ENCODE data around the gene ECPAS. TPM values are rescaled to one million over a fixed set of nuclear protein-coding genes. Genes with fewer than 3 reads are reported as not detected.
"Not testable (repeated sequence)": the region's sequence is repeated elsewhere in the genome, so short reads cannot be mapped to it uniquely, and the experiment has no call there.

The ECPAS gene
- 40.6 and 49.5 TPM in 2 replicates for total RNA-seq (2014; rRNA removed; shearing (Covaris generic))

- DNase-seq (ENCODE audit: low read depth), result peak; percentile 83
These were observed at the start of gene ECPAS for GRCh38 chr9:111483858-111484571. ECPAS (minus strand) TSS chr9:111484383; CDS start chr9:111472918, 11,465 bp downstream.

- no peak for DNase-seq (ENCODE audit: low read depth)
These were observed 49.1 kb upstream of the ECPAS start for GRCh38 chr9:111533099-111533790.

DNA sequence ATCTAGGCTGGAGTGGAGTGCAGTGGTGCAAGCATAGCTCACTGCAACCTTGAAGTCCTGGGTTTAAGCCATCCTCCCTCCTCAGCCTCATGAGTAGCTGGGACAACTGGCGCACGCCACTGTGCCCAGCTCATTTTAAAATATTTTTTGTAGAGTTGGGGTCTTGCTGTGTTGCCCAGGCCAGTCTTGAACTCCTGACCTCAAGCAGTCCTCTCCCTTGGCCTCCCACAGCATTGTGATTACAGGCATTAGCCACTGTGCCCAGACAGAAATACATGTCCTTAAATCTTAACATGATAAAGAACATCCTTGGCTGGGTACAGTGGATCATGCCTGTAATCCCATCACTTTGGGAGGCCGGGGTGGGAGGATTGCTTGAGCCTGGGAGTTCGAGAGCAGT lies 47.5 kb upstream of the ECPAS start:
- no peak for DNase-seq (ENCODE audit: low read depth)

DNA sequence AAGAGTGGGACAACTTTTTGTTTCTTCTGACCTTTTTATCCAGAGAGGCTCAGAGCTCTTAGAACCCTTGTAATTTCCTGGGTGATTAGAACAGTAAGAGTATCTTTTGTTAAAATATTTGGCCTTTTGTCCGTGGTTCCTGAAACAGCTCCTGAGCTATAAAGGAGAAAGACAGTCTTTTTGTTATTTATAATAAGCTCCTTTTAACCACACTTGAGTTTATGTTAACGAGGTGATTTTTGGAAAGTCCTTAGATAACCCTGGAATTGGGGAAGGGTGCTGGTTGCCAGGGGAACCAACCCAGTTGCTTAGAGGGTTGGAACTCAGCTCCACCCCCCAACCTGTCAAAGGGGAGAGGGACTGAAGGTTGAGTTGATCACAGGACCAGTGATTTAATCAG lies 45.6 kb upstream of the ECPAS start:
- no peak for DNase-seq (ENCODE audit: low read depth)

DNA sequence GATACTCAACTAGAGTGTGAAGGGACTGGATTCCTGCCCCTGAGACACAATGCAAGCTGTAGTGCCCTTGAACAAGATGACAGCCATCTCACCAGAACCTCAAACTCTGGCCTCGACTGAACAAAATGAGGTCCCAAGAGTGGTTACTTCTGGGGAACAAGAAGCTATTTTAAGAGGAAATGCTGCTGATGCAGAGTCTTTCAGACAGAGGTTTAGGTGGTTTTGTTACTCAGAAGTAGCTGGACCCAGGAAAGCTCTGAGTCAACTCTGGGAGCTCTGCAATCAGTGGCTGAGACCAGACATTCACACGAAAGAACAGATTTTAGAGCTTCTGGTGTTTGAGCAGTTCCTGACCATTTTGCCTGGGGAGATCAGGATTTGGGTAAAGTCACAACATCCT lies 43.2 kb upstream of the ECPAS start:
- DNase-seq (ENCODE audit: low read depth), result no peak

GRCh38 chr9:111525056-111525977 lies 41.1 kb upstream of the ECPAS start, which contains the start of gene ZNF483:
ZNF483 (plus strand) TSS chr9:111525179; CDS start chr9:111527396, 2,217 bp downstream.
- DNase-seq (ENCODE audit: low read depth), result peak; percentile 71

DNA sequence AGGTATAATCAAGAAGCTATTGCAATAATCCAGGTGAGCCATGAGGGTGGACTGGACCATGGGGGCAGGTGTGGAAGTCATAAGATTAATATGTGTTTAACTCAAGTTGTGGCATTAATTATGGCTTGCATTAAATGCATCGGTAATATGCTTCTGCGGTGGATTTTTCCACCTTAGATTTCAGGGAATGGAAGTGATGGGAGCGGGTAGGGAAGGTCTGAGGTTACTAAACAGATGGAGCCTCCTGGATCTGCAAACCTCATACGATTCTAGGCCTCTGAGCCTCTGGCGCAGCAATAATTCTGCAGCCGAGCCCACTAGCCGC lies 40.5 kb upstream of the ECPAS start:
- DNase-seq (ENCODE audit: low read depth), result no peak

DNA sequence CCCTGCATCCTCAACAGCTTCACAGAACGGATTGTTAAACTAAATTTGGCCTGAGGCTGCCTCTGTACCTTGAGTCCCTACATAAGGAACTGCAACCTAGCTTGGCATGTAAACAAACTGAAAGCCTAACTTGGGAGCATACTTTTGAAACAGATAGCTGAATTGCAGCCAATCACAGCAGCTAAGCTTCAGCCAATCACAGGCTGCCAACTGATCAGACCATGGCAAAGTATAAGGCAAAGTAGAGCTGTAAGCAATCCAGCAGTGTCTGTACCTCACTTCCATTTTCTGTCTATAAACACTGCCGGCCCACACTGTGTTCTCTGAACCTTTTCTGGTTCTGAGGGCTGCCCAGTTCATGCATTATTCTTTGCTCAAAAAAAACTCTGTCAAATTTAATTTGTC lies 31.9 kb upstream of the ECPAS start:
- peak; percentile 64 for DNase-seq (ENCODE audit: low read depth)

- no peak for DNase-seq (ENCODE audit: low read depth)
These were observed 30.8 kb upstream of the ECPAS start for GRCh38 chr9:111514967-111515366.

GRCh38 chr9:111511581-111511980 lies 27.4 kb upstream of the ECPAS start:
- DNase-seq (ENCODE audit: low read depth), result not testable (repeated sequence)

DNA sequence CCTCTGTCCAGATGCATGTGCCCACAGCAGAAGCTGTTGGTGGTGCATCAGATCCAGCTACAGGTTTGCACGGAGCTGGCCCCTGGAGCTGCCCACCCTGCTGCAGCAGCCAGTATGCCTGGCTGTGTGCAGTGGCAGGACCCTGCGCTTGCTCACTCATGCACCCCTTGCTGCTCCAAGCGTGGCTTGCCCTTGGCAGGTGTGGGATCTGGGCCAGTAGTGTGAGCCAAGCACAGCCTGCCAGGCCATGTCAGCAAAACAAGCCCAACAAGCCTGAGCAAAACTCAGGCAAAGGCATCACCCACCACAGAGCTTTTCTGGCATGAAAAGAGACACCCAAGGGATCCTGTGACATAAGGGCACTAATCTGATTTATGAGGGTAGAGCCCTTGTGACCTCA lies 18.3 kb upstream of the ECPAS start:
- DNase-seq (ENCODE audit: low read depth), result no peak

GRCh38 chr9:111501648-111502047 lies 17.5 kb upstream of the ECPAS start:
- no peak for DNase-seq (ENCODE audit: low read depth)

- DNase-seq (ENCODE audit: low read depth), result no peak
These were observed 16.9 kb upstream of the ECPAS start for GRCh38 chr9:111501005-111501562.

GRCh38 chr9:111497196-111497595 lies 13.0 kb upstream of the ECPAS start:
- not testable (repeated sequence) for DNase-seq (ENCODE audit: low read depth)

DNA sequence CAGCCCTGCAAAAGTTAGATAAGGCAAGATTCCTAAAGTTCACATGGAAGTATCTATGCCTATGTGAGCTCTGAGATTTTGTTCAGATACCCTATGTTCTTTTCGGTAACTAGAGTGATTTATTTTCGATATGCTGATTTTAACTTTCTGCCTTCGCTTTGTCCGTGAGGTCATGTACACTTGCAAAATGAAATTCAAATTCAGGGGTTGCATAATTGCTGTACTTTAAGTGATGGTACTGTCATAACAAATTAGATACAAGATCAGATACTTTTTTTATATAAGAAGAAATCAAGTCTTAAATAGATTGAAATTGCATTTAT lies 350 bp upstream of the ECPAS start:
- no peak for DNase-seq (ENCODE audit: low read depth)

DNA sequence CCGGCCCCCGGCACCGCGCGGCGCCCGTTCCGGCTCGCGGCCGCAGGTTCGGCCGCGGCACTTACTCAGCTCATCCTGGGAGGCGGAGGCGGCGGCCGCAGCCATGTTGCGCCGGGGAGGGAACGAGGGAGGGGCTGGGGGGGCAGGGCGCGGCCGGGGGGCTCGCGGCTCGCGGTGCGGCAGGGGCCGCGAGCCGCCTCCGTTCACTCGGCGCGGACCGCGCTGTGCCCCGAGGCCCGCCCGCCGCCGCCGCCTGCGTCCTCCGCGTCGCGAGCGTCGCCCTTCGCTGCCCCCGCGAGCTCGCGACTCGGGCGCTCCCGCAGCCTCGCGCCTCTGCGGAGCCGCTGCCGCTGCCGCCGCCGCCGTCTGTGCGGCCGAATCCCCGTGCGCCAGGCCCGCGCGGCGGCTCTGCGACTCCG lies 735 bp downstream of the ECPAS start:
- DNase-seq (ENCODE audit: low read depth), result no peak

DNA sequence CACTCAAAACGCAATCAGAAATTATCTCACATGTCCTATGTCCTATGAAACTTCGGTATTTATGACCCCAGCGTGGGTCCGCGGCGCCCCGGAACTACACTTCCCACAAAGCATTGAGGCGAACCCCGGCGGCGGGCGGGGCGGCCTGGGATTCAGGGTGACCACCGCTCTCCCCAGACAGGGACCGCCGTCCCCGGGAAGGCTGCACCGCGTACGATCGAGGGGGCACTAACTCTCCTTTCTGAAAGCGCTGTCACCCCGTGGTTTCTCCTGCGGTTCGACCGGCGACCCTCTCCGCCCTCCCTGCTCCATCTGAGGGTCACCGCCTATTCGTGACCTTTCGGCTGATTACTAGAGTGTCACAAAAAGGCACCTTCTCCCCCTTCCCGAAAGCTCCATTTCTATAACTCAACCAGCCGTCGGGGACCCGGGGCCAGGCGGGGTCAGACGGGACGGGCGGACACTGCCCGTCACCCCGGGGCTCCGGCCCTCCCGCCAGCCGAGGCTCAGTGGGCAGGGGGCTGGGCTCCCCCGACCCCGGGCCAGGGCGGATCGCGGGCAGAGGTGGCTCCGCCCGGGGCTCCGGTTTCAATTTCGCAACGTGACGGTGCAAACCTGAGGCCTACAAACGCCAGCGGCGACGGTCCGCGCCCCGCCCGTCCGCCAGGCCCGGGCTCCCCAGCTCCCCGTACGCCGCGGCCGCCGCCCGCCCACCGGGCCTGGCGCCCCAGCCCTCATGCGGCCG lies 1.3 kb downstream of the ECPAS start:
- peak; percentile 56 for DNase-seq (ENCODE audit: low read depth)

DNA sequence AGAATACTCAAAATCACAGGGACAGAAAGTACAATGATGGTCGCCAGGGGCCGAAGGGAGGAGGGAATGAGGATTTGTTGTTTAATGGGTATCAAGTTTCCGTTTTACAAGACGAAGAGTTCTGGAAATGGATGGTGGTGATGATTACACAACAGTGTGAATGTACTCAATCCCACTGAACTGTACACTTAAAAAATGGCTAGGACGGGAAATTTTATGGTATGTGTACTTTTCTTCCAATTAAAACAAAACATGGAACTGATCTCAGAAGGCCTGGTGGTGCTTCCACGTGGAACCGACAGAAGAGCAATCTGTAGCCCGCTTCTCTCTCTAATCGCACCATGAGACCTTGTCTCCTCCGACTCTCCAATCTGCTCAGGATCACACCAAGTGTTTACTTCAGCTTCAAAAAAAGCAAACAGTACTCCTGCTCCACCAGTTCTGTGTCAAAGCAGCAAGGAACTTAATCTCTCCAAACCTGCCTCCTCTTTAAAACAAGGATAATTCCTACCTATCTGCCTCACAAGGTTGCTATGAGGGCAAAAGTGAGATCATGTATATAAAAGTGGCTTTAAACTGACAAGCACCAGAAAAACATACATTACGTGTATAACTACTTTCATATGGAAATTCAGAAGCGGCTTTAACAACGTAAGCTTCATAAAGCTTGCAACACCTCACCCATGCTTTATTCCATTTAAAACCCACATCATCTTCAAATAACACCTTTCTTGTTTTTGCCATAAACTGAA lies 2.1 kb downstream of the ECPAS start:
- peak; percentile 41 for DNase-seq (ENCODE audit: low read depth)

GRCh38 chr9:111477677-111478076 lies 6.5 kb downstream of the ECPAS start:
- DNase-seq (ENCODE audit: low read depth), result no peak

GRCh38 chr9:111475195-111475594 lies 9.0 kb downstream of the ECPAS start:
- no peak for DNase-seq (ENCODE audit: low read depth)

- DNase-seq (ENCODE audit: low read depth), result no peak
These were observed 9.8 kb downstream of the ECPAS start for GRCh38 chr9:111474385-111474784.

Data from RPMI7951 (cell line).